ENCODE results near the gene RPUSD2.
"Not testable (repeated sequence)": the region's sequence is repeated elsewhere in the genome, so short reads cannot be mapped to it uniquely, and the experiment has no call there.

The RPUSD2 gene

GRCh38 chr15:40564591-40565332, 4.3 kb upstream of the RPUSD2 start, which contains the start of gene CCDC32:
Gene CCDC32, minus strand, starts transcription at chr15:40565042. Its CDS starts 2,027 bp downstream, at chr15:40563015.
- peak within 1 kb of the TSS; percentile 70 for H3K4me3 ChIP-seq (ENCODE audit: low read depth, low read length)
- TF ChIP-seq CTCF (IDR thresholded peaks at IDR 0.05; ENCODE audit: borderline replicate concordance, insufficient read depth, low read depth, low read length) = no peak

- H3K4me3 ChIP-seq (ENCODE audit: low read depth, low read length) = peak overlapping the region; percentile 70
- TF ChIP-seq CTCF (IDR thresholded peaks at IDR 0.05; ENCODE audit: borderline replicate concordance, insufficient read depth, low read depth, low read length) = no peak
Observed at GRCh38 chr15:40565333-40566238, 3.5 kb upstream of the RPUSD2 start.

- H3K4me3 ChIP-seq (ENCODE audit: low read depth, low read length) = no peak overlapping the region
- TF ChIP-seq CTCF (IDR thresholded peaks at IDR 0.05; ENCODE audit: borderline replicate concordance, insufficient read depth, low read depth, low read length) = peak; percentile 38; the same call in 1 of the 2 replicates
Observed at GRCh38 chr15:40567111-40567510, 2.0 kb upstream of the RPUSD2 start.

- TF ChIP-seq CTCF (IDR thresholded peaks at IDR 0.05; ENCODE audit: borderline replicate concordance, insufficient read depth, low read depth, low read length) = no peak
- H3K4me3 ChIP-seq (ENCODE audit: low read depth, low read length) = no peak overlapping the region
Observed at GRCh38 chr15:40575113-40575512, 6.0 kb downstream of the RPUSD2 start.

- not testable (repeated sequence) for H3K4me3 ChIP-seq (ENCODE audit: low read depth, low read length)
Observed at GRCh38 chr15:40576914-40577313, 7.8 kb downstream of the RPUSD2 start.

- TF ChIP-seq CTCF (IDR thresholded peaks at IDR 0.05; ENCODE audit: borderline replicate concordance, insufficient read depth, low read depth, low read length) = no peak
- H3K4me3 ChIP-seq (ENCODE audit: low read depth, low read length) = no peak overlapping the region
Observed at GRCh38 chr15:40578892-40579291, 9.8 kb downstream of the RPUSD2 start.

- H3K4me3 ChIP-seq (ENCODE audit: low read depth, low read length) = not testable (repeated sequence)
Observed at GRCh38 chr15:40581796-40582195, 12.7 kb downstream of the RPUSD2 start.

All from GM12875 (cell line).